DND-41 (cell line): ENCODE results near the gene OLFM3.

Experiments
- EZH2 ChIP-seq: IDR thresholded peaks from 3 replicates; pipeline ENCODE4 v1.6.1; 2012; ENCODE audit warnings: borderline replicate concordance, low read depth, mild to moderate bottlenecking, moderate library complexity, low read length, inconsistent platforms; ENCODE audit not compliant: severe bottlenecking
- TF ChIP-seq, protein P1 (sequence below): IDR thresholded peaks from 2 replicates; pipeline ENCODE4 v1.5.1; 2012; ENCODE audit warnings: borderline replicate concordance, low read length, moderate library complexity, mild to moderate bottlenecking; ENCODE audit not compliant: poor library complexity, severe bottlenecking; ENCODE audit errors: extremely low read depth

DNA sequence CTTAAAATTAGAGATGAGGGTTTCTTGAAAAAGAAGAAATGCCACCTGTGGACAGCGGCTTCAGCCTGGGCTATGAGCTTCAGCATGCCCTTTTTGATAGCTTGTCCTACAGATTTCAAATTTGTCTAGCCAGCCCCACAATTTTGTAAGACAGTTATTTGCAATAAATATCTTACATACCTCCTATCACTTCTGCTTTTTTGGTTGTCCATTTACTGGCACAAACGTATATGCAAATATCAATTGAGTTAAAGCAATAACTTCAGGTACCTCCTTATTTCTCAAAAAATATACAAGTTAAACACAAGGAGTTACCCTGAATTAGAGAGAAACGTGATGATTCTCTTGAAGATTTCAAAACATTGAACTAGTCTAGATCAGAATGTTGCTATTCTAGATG, 53.5 kb downstream of the OLFM3 start:
- TF ChIP-seq, protein P1, sequence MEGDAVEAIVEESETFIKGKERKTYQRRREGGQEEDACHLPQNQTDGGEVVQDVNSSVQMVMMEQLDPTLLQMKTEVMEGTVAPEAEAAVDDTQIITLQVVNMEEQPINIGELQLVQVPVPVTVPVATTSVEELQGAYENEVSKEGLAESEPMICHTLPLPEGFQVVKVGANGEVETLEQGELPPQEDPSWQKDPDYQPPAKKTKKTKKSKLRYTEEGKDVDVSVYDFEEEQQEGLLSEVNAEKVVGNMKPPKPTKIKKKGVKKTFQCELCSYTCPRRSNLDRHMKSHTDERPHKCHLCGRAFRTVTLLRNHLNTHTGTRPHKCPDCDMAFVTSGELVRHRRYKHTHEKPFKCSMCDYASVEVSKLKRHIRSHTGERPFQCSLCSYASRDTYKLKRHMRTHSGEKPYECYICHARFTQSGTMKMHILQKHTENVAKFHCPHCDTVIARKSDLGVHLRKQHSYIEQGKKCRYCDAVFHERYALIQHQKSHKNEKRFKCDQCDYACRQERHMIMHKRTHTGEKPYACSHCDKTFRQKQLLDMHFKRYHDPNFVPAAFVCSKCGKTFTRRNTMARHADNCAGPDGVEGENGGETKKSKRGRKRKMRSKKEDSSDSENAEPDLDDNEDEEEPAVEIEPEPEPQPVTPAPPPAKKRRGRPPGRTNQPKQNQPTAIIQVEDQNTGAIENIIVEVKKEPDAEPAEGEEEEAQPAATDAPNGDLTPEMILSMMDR, result no peak
- TF ChIP-seq EZH2, result no peak
